ENCODE data around the gene CASP14.
"Not testable (repeated sequence)": the region's sequence is repeated elsewhere in the genome, so short reads cannot be mapped to it uniquely, and the experiment has no call there.

The CASP14 gene

DNA sequence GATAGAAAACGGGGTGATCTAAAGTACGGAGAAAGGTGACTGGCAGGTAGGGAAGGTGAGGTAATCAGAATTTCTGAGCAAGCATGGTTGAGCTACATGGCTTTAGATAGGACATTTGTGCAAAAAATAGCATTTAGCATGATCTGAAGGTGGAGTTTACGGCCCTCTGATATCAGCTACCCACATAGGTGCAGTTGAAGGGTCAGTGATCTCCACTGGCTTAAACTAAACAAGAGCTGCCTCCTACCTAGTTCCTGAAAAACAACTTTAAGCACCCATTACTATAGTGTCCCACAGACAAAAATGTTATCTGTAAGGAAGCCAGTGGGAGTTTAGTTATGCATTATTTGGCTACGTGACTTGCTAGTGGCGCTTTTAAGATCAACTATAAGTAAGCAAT is 1.2 kb upstream of the CASP14 start:
- H3K4me3 ChIP-seq (ENCODE audit: low read depth, low read length): no peak overlapping the region
- TF ChIP-seq, protein P1, sequence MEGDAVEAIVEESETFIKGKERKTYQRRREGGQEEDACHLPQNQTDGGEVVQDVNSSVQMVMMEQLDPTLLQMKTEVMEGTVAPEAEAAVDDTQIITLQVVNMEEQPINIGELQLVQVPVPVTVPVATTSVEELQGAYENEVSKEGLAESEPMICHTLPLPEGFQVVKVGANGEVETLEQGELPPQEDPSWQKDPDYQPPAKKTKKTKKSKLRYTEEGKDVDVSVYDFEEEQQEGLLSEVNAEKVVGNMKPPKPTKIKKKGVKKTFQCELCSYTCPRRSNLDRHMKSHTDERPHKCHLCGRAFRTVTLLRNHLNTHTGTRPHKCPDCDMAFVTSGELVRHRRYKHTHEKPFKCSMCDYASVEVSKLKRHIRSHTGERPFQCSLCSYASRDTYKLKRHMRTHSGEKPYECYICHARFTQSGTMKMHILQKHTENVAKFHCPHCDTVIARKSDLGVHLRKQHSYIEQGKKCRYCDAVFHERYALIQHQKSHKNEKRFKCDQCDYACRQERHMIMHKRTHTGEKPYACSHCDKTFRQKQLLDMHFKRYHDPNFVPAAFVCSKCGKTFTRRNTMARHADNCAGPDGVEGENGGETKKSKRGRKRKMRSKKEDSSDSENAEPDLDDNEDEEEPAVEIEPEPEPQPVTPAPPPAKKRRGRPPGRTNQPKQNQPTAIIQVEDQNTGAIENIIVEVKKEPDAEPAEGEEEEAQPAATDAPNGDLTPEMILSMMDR (IDR thresholded peaks at IDR 0.05; ENCODE audit: low read depth, low read length, missing control alignments): no peak
- in situ Hi-C loops (cut with HindIII; ENCODE audit: low sequenced_read_pairs): no loop called here
- DNase-seq (ENCODE audit: low read depth): no peak

DNA sequence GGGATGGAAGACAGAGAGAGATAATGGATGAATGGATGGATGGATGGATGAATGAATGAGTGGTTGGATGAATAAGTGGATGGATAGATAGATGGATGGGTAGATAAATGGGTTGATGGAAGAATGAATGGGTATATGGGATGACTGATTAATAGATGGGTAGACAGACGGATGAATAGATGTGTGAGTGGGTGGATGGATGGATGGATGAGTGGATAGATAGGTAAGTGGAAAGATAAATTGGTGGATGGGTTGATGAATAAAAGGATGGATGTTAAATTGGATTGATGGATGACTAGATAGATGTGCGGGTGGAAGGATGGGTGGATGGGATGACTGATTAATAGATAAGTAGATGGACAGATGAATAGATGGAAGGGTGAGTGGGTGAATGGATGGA is 1.4 kb downstream of the CASP14 start:
- TF ChIP-seq, protein P1 (IDR thresholded peaks at IDR 0.05; ENCODE audit: low read depth, low read length, missing control alignments): no peak
- H3K4me3 ChIP-seq (ENCODE audit: low read depth, low read length): no peak overlapping the region
- DNase-seq (ENCODE audit: low read depth): no peak
- in situ Hi-C loops (cut with HindIII; ENCODE audit: low sequenced_read_pairs): no loop called here

DNA sequence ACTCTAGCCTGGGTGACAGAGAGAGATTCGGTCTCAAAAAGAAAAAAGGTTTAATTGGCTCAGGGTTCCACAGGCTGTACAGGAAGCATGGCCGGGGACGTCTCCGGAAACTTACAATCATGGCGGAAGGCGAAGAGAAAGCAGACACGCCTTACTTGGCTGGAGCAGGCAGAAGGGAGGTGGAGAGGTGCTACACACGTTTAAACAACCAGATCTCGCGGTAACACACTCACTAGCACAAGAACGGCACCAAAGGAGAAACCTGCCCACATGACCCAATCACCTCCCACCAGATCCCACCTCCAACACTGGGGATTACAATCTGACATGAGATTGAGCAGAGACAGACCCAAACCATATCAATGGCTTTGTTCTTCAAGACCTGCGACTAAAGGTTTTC is 12.8 kb downstream of the CASP14 start:
- no peak for DNase-seq (ENCODE audit: low read depth)
- no peak overlapping the region for H3K4me3 ChIP-seq (ENCODE audit: low read depth, low read length)
- in situ Hi-C loops (cut with HindIII; ENCODE audit: low sequenced_read_pairs): no loop called here
- TF ChIP-seq, protein P1 (IDR thresholded peaks at IDR 0.05; ENCODE audit: low read depth, low read length, missing control alignments): no peak

DNA sequence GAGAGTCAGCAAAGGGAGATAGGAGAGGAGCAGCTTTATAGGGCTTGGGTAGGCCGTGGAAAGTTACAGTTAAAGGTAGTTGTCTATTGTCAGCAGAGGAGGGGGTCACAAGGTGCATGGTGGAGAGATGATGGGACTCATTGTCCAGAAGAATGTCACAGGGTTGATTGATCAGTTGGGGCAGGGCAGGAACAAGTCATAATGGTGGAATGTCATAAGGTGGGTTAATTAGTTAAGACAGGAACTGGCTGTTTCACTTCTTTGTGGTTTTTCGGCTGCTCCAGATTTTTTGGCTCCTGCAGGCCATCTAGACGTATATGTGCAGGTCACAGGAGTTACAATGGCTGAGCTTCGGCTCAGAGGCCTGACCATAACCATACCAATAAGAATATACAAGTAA is 21.1 kb downstream of the CASP14 start:
- DNase-seq (ENCODE audit: low read depth); in situ Hi-C loops (cut with HindIII; ENCODE audit: low sequenced_read_pairs); H3K4me3 ChIP-seq (ENCODE audit: low read depth, low read length): not testable (repeated sequence)

DNA sequence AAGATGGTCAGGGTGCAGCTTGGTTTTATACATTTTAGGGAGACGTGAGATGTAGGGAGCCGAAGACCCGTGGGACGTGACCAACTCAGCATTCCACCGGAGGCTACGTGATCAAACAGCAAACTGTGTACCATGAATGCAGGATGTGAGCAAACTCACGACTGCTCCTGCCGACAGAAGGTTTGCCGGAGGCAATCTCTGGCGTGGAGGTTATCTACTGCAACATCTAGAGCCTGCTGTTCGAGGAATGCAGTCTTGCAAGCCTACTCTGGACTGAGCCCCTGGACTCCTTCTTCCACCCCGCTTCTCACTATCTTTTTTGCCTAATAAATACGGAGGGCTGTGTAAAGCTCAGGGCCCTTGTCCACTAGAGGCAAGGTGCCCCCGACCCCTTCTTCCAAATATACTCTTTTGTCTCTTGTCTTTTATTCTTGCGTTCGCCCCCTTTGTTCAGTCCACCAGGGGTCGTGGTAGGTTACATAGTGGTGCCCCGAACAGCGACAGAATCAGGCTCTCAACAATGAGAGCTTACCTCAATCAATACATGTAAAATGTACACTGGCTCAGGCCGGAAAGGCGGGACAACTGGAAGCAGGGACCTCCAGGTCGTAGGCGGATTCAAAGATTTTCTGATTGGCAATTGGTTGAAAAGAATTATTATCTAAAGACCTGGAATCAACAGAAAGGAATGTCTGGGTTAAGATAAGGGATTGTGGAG is 23.8 kb downstream of the CASP14 start:
- H3K4me3 ChIP-seq (ENCODE audit: low read depth, low read length): no peak overlapping the region
- TF ChIP-seq, protein P1 (IDR thresholded peaks at IDR 0.05; ENCODE audit: low read depth, low read length, missing control alignments): no peak
- in situ Hi-C loops (cut with HindIII; ENCODE audit: low sequenced_read_pairs): no loop called here
- DNase-seq (ENCODE audit: low read depth): no peak

DNA sequence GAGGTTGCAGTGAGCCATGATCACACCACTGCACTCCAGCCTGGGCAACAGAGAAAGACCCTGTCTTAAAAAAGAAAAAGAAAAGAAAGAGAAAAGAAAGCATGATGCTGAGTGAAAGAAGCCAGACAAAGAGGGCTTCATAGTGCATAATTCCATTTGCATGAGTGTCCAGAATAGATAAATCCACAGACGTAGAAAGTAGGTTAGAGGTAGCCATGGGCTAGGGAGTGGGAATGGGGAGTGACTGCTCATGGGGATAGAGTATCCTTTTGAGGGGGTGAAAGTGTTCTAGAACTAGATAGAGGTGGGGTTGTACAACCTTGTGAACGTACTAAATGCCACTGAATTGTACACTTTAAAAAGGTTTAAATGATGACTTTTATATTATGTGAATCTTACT is 25.1 kb downstream of the CASP14 start:
- no peak for DNase-seq (ENCODE audit: low read depth)
- no peak overlapping the region for H3K4me3 ChIP-seq (ENCODE audit: low read depth, low read length)
- TF ChIP-seq, protein P1 (IDR thresholded peaks at IDR 0.05; ENCODE audit: low read depth, low read length, missing control alignments): no peak
- in situ Hi-C loops (cut with HindIII; ENCODE audit: low sequenced_read_pairs): no loop called here

DNA sequence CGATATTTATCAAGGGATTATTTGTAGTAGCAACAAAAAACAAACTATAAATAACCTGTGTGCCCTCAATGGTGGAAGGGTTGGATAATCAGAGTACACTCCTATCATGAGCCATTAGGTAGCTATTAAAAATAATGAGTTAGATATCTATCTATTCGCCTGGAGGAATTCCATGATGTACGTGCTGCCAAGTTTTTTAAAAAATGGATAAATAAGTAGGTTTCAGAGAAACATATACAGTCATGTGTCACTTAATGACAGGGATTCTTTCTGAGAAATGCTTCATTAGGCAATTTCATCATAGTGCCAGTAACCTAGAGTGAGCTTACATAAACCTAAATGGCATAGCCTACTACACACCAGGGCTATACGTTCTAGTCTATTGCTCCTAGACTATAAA is 26.5 kb downstream of the CASP14 start:
- DNase-seq (ENCODE audit: low read depth): no peak
- H3K4me3 ChIP-seq (ENCODE audit: low read depth, low read length): no peak overlapping the region
- in situ Hi-C loops (cut with HindIII; ENCODE audit: low sequenced_read_pairs): no loop called here
- TF ChIP-seq, protein P1 (IDR thresholded peaks at IDR 0.05; ENCODE audit: low read depth, low read length, missing control alignments): no peak

DNA sequence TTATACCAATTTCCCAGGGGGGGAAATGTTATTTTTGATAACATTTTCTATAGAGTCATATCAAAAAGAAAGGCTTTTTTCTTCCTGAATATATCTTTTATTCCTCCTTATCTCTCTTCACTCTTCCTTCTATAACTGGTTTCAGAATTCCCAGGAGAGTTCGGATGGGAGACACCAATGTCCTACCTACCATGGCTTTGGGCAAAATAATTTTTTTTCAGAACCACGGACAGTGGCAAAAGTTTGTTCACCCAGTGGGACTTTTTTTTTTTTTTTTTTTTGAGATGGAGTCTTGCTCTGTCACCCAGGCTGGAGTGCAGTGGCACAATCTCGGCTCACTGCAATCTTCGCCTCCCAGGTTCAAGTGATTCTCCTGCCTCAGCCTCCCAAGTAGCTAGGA is 30.7 kb downstream of the CASP14 start:
- DNase-seq (ENCODE audit: low read depth); H3K4me3 ChIP-seq (ENCODE audit: low read depth, low read length); in situ Hi-C loops (cut with HindIII; ENCODE audit: low sequenced_read_pairs): not testable (repeated sequence)
